ENCODE results near the gene XRRA1.
"Not testable (repeated sequence)": the region's sequence is repeated elsewhere in the genome, so short reads cannot be mapped to it uniquely, and the experiment has no call there.

The XRRA1 gene

DNA sequence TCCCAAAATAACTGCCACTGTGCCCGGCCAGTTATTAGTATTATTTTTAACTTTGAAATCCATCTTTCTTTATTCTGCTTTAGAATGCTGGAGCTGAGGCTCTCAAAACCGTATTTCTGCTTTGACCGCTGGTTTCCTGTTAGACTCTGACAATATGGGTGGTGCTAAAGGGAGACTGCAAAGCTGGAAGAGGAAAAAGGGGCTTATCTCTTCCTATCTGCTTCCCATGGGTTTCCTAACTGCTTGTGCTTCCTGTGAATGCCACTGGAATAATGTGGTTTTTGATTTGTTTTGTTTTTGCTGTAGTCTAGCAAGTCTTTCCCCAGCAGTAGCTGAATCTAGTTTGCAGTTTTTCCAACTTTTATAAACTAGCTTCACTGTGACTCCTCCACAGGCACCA is 43.6 kb downstream of the XRRA1 start:
- no peaks in the 10 kb centered on the region for H3K27me3 ChIP-seq (ENCODE audit: control insufficient read depth, insufficient read depth, low read length, poor library complexity, severe bottlenecking)
- H3K4me3 ChIP-seq (ENCODE audit: insufficient read depth, low read depth, low read length): no peak overlapping the region
- no peaks in the 10 kb centered on the region for H3K4me1 ChIP-seq (ENCODE audit: control insufficient read depth, insufficient read depth, low read length)
- H3K9me3 ChIP-seq (ENCODE audit: control insufficient read depth, low read length): no peaks in the 10 kb centered on the region
- no peak overlapping the region for H3K27ac ChIP-seq (ENCODE audit: insufficient read depth, low read depth, low read length, poor library complexity, severe bottlenecking)
- H3K36me3 ChIP-seq (ENCODE audit: control insufficient read depth, insufficient read depth, low read length): peaks cover 8% of the 10 kb centered on the region
- WGBS, 2 experiments: 90 to 100% methylated on average over 3 of the region's 3 CpGs

DNA sequence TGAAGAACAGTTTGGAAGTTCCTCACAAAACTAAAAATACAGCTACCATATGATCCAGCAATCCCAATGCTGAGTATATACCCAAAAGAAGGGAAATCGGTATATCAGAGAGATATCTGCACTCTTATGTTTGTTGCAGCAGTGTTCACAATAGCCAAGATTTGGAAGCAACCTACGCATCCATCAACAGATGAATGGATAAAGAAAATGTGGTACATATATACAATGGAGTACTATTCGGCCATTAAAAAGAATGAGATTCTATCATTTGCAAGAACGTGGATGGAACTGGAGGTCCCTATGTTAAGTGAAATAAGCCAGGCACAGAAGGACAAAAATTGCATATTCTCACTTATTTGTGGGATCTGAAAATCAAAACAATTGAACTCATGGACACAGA is 46.5 kb downstream of the XRRA1 start:
- peaks cover 8% of the 10 kb centered on the region for H3K36me3 ChIP-seq (ENCODE audit: control insufficient read depth, insufficient read depth, low read length)
- H3K4me3 ChIP-seq (ENCODE audit: insufficient read depth, low read depth, low read length): no peak overlapping the region
- no peaks in the 10 kb centered on the region for H3K9me3 ChIP-seq (ENCODE audit: control insufficient read depth, low read length)
- H3K4me1 ChIP-seq (ENCODE audit: control insufficient read depth, insufficient read depth, low read length): no peaks in the 10 kb centered on the region
- 93 to 96% methylated on average over 4 of the region's 4 CpGs for WGBS, 2 experiments
- no peaks in the 10 kb centered on the region for H3K27me3 ChIP-seq (ENCODE audit: control insufficient read depth, insufficient read depth, low read length, poor library complexity, severe bottlenecking)
- no peak overlapping the region for H3K27ac ChIP-seq (ENCODE audit: insufficient read depth, low read depth, low read length, poor library complexity, severe bottlenecking)

DNA sequence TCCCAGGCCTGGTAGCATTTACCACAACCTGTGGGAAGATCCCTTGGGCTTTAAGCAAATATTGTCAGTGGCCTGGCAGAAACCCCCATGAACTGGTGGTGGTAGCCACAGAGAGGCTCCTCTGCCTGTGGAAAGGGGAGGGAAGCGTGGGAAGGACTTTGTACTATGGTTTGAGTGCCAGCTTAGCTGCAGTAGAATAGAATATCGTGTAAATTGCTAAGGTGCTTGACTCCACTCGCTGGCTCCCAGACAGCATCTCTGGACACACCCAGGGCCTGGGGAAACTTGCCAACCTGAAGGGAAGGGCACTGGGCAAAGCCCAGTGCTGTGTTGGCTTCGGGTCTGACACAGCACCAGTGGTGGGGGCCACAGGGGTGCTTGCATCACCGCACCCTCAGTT is 52.6 kb downstream of the XRRA1 start:
- no peaks in the 10 kb centered on the region for H3K4me1 ChIP-seq (ENCODE audit: control insufficient read depth, insufficient read depth, low read length)
- H3K4me3 ChIP-seq (ENCODE audit: insufficient read depth, low read depth, low read length): no peak overlapping the region
- H3K27ac ChIP-seq (ENCODE audit: insufficient read depth, low read depth, low read length, poor library complexity, severe bottlenecking): no peak overlapping the region
- 94% methylated on average over 5 of the region's 5 CpGs for WGBS, 2 experiments
- peaks cover 5% of the 10 kb centered on the region for H3K36me3 ChIP-seq (ENCODE audit: control insufficient read depth, insufficient read depth, low read length)
- no peaks in the 10 kb centered on the region for H3K9me3 ChIP-seq (ENCODE audit: control insufficient read depth, low read length)
- no peaks in the 10 kb centered on the region for H3K27me3 ChIP-seq (ENCODE audit: control insufficient read depth, insufficient read depth, low read length, poor library complexity, severe bottlenecking)

DNA sequence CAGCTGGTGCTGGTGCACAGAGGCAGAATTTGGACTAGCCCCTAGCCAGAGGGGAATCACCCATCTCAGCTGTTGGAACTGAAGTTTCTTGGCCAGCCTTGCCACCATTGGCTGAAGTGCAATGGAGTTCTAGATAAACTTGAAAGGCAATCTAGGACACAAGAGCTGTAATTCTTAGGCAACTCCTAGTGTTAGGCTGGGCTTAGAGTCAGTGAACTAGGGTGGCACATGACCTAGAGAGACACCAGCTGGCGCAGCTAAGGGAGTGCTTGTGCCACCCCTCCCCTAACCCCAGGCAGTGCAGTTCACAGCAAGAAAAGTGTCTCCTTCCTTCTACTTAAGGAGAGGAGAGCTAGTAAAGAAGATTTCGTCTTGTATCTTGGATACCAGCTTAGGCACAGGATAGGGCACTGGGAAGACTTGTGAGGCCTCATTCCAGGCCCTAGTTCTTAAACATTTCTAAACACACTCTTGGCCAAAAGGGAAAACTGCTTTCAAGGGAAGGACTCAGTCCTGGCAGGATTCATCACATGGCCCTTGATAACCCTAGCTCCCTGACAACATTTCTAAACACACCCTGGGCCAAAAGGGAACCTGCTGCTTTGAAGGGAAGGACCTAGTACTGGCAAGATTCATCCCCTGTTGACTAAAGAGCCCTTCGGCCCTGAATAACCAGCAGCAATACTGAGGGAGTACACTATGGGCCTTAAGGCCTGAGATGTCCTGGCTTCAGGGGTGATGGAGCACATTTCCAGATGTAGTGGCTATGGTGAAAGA is 53.4 kb downstream of the XRRA1 start:
- no peaks in the 10 kb centered on the region for H3K4me1 ChIP-seq (ENCODE audit: control insufficient read depth, insufficient read depth, low read length)
- no peak overlapping the region for H3K4me3 ChIP-seq (ENCODE audit: insufficient read depth, low read depth, low read length)
- WGBS, 2 experiments: 93 to 95% methylated on average over 3 of the region's 3 CpGs
- peaks cover 5% of the 10 kb centered on the region for H3K36me3 ChIP-seq (ENCODE audit: control insufficient read depth, insufficient read depth, low read length)
- no peaks in the 10 kb centered on the region for H3K9me3 ChIP-seq (ENCODE audit: control insufficient read depth, low read length)
- H3K27ac ChIP-seq (ENCODE audit: insufficient read depth, low read depth, low read length, poor library complexity, severe bottlenecking): no peak overlapping the region
- no peaks in the 10 kb centered on the region for H3K27me3 ChIP-seq (ENCODE audit: control insufficient read depth, insufficient read depth, low read length, poor library complexity, severe bottlenecking)

DNA sequence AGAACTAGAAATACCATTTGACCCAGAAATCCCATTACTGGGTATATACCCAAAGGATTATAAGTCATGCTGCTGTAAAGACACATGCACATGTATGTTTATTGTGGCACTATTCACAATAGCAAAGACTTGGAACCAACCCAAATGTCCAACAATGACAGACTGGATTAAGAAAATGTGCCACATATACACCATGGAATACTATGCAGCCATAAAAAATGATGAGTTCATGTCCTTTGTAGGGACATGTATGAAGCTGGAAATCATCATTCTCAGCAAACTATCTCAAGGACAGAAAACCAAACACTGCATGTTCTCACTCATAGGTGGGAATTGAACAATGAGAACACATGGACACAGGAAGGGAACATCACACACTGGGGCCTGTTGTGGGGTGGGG is 55.9 kb downstream of the XRRA1 start:
- H3K27me3 ChIP-seq (ENCODE audit: control insufficient read depth, insufficient read depth, low read length, poor library complexity, severe bottlenecking); H3K27ac ChIP-seq (ENCODE audit: insufficient read depth, low read depth, low read length, poor library complexity, severe bottlenecking); H3K36me3 ChIP-seq (ENCODE audit: control insufficient read depth, insufficient read depth, low read length); H3K9me3 ChIP-seq (ENCODE audit: control insufficient read depth, low read length); H3K4me3 ChIP-seq (ENCODE audit: insufficient read depth, low read depth, low read length); H3K4me1 ChIP-seq (ENCODE audit: control insufficient read depth, insufficient read depth, low read length): not testable (repeated sequence)

DNA sequence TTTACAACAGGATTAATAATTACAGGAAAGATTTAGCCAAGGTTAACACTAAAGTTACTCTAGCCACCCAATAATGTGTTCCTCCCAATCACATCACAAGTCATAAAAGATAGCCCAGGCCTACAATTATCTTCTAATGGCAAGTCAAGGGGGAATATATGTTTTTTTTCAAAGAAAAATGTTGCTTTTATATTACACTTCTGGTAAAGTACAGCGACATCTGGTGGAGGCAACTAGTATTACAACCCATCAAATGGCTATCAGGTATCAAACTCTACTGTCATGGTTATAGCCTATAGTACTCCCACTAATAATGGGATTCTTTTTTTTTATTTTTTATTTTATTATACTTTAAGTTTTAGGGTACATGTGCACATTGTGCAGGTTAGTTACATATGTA is 71.8 kb downstream of the XRRA1 start:
- no peak overlapping the region for H3K4me3 ChIP-seq (ENCODE audit: insufficient read depth, low read depth, low read length)
- H3K4me1 ChIP-seq (ENCODE audit: control insufficient read depth, insufficient read depth, low read length): no peaks in the 10 kb centered on the region
- H3K36me3 ChIP-seq (ENCODE audit: control insufficient read depth, insufficient read depth, low read length): peaks cover 2% of the 10 kb centered on the region
- no peaks in the 10 kb centered on the region for H3K9me3 ChIP-seq (ENCODE audit: control insufficient read depth, low read length)
- 91% methylated on average over 1 of the region's 1 CpG; no CpG with 5 or more reads in 1 of the 2 experiments for WGBS, 2 experiments
- no peak overlapping the region for H3K27ac ChIP-seq (ENCODE audit: insufficient read depth, low read depth, low read length, poor library complexity, severe bottlenecking)
- H3K27me3 ChIP-seq (ENCODE audit: control insufficient read depth, insufficient read depth, low read length, poor library complexity, severe bottlenecking): no peaks in the 10 kb centered on the region

DNA sequence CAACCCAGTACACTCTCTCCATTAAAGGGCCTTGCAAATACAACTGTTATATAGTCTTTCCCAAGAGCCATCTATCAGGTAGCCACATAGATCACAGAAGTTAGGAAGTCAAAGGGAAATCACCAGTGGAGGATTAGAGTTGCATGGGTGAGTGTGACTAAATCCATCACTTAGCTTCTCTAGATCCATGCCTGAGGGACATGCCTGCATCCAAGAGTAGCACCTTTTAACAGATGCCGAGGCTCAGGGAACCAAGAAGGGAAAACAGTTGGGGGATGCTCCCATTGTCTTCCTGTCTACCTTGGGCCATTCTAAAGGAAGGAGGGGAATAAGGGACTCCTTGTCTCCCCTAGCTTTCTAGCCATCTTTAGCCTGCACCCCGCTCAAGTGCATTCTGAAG is 77.9 kb downstream of the XRRA1 start:
- WGBS, 2 experiments: 94 to 98% methylated on average over 2 of the region's 2 CpGs
- Histone ChIP-seq H3K4me3 (ENCODE audit: insufficient read depth, low read depth, low read length) (no peak overlapping the region), H3K9me3 (ENCODE audit: control insufficient read depth, low read length) (no peaks in the 10 kb centered on the region), H3K27ac (ENCODE audit: insufficient read depth, low read depth, low read length, poor library complexity, severe bottlenecking) (no peak overlapping the region), H3K27me3 (ENCODE audit: control insufficient read depth, insufficient read depth, low read length, poor library complexity, severe bottlenecking) (no peaks in the 10 kb centered on the region), H3K4me1 (ENCODE audit: control insufficient read depth, insufficient read depth, low read length) (no peaks in the 10 kb centered on the region), H3K36me3 (ENCODE audit: control insufficient read depth, insufficient read depth, low read length) (peaks cover 27% of the 10 kb centered on the region)

DNA sequence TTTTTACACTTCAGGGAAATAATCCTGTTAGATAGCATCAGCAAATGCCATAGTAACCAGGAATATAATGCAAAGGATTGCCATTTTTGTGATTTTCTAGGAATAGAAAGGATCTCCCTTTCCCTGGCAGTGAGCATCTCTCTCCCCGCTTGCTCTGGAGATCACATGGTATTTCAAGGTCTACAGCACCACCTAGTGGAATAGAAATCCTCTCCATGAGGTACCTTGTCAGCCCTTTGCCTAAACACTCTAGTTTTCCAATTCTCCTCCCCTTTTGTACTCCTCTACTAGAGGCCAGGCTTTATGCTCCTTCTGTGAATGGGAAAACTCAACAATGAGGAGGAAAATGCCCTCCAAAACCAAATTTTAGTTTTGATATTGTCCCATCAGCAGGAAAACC is 78.4 kb downstream of the XRRA1 start:
- WGBS, 2 experiments: 89 to 94% methylated on average over 1 of the region's 1 CpG
- Histone ChIP-seq H3K27me3 (ENCODE audit: control insufficient read depth, insufficient read depth, low read length, poor library complexity, severe bottlenecking) (no peaks in the 10 kb centered on the region), H3K9me3 (ENCODE audit: control insufficient read depth, low read length) (peaks cover 3% of the 10 kb centered on the region)

DNA sequence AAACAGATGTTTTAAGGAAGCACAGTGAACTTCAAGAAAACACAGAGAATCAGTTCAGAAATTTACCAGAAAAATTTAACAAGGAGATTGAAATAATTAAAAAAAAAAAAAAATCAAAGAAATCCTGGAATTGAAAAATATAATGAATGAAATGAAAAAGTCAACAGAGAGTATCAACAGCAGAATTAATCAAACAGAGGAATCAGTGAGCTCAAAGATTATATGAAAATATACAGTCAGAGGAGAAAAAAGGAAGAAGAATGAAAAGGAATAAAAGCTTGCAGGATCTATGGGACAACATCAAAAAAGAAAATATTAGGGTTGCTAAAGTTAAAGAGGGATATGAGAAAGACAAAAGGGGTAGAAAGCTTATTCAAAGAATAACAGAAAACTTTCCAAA is 82.3 kb downstream of the XRRA1 start:
- Histone ChIP-seq H3K4me1 (ENCODE audit: control insufficient read depth, insufficient read depth, low read length) (no peaks in the 10 kb centered on the region), H3K27me3 (ENCODE audit: control insufficient read depth, insufficient read depth, low read length, poor library complexity, severe bottlenecking) (no peaks in the 10 kb centered on the region), H3K9me3 (ENCODE audit: control insufficient read depth, low read length) (peaks cover 3% of the 10 kb centered on the region), H3K4me3 (ENCODE audit: insufficient read depth, low read depth, low read length) (no peak overlapping the region), H3K27ac (ENCODE audit: insufficient read depth, low read depth, low read length, poor library complexity, severe bottlenecking) (no peak overlapping the region), H3K36me3 (ENCODE audit: control insufficient read depth, insufficient read depth, low read length) (peaks cover 39% of the 10 kb centered on the region)

More for the DNA sequence above, 78.4 kb downstream of the XRRA1 start:
- Histone ChIP-seq H3K4me1 (ENCODE audit: control insufficient read depth, insufficient read depth, low read length) (no peaks in the 10 kb centered on the region), H3K4me3 (ENCODE audit: insufficient read depth, low read depth, low read length) (no peak overlapping the region), H3K36me3 (ENCODE audit: control insufficient read depth, insufficient read depth, low read length) (peaks cover 28% of the 10 kb centered on the region), H3K27ac (ENCODE audit: insufficient read depth, low read depth, low read length, poor library complexity, severe bottlenecking) (no peak overlapping the region)

DNA sequence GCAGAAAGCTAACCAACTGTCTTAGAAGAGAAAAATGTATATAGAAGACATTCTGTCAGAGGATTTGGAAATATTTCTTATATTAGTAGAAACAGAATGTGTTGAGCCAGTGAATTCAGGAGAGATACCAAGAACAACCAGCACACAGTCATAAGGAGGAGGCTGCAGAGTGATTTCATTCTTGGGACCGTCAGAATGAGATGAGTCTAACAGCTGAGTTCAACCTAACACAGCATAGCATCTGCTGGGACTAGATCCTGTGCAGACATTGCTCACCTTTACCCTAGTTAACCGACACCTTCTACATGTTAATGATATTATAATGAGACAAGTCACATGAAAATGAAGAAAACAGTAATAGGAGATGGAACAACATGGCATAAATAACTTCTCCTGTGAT is 85.5 kb downstream of the XRRA1 start:
- 100% methylated on average over 1 to 2 of the region's 2 CpGs for WGBS, 2 experiments
- H3K27ac ChIP-seq (ENCODE audit: insufficient read depth, low read depth, low read length, poor library complexity, severe bottlenecking): no peak overlapping the region
- peaks cover 3% of the 10 kb centered on the region for H3K9me3 ChIP-seq (ENCODE audit: control insufficient read depth, low read length)
- H3K36me3 ChIP-seq (ENCODE audit: control insufficient read depth, insufficient read depth, low read length): peaks cover 31% of the 10 kb centered on the region
- H3K4me3 ChIP-seq (ENCODE audit: insufficient read depth, low read depth, low read length): no peak overlapping the region
- H3K27me3 ChIP-seq (ENCODE audit: control insufficient read depth, insufficient read depth, low read length, poor library complexity, severe bottlenecking): no peaks in the 10 kb centered on the region
- no peaks in the 10 kb centered on the region for H3K4me1 ChIP-seq (ENCODE audit: control insufficient read depth, insufficient read depth, low read length)

DNA sequence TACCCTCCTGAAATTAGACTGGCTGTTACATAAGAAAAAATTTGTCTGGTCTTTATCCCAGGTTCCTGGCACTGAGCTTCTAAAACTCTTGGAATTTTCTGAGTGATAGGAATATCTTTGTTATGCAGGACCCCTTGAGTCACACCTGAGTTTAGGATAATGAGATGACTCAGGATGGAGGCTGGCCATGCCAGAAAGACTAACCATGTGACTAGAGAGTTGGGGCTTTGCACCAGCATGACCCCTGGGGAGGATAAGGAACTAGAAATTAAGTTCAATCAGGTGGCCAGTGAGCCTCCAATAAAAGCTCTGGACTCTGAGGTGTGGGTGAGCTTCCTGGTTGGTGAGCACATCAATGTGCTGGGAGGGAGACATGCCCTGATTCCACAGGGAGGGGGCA is 88.1 kb downstream of the XRRA1 start:
- H3K4me1 ChIP-seq (ENCODE audit: control insufficient read depth, insufficient read depth, low read length): no peaks in the 10 kb centered on the region
- peaks cover 28% of the 10 kb centered on the region for H3K36me3 ChIP-seq (ENCODE audit: control insufficient read depth, insufficient read depth, low read length)
- H3K9me3 ChIP-seq (ENCODE audit: control insufficient read depth, low read length): peaks cover 2% of the 10 kb centered on the region
- H3K4me3 ChIP-seq (ENCODE audit: insufficient read depth, low read depth, low read length): no peak overlapping the region
- H3K27me3 ChIP-seq (ENCODE audit: control insufficient read depth, insufficient read depth, low read length, poor library complexity, severe bottlenecking): no peaks in the 10 kb centered on the region
- no peak overlapping the region for H3K27ac ChIP-seq (ENCODE audit: insufficient read depth, low read depth, low read length, poor library complexity, severe bottlenecking)

Measured in ectodermal cell (in vitro differentiated cells).